ENCODE results near the gene ERAL1.

- no peak for TF ChIP-seq CTCF (conservative IDR thresholded peaks at IDR 0.05 in 1 of 2, IDR thresholded peaks at IDR 0.05 in 1 of 2; ENCODE audit: low read depth in 1 of 2, low read length in 2 of 2)
- no peak for TF ChIP-seq EZH2 (IDR thresholded peaks at IDR 0.05; ENCODE audit: low read length, missing control alignments)
Observed at GRCh38 chr17:28880572-28880945, 25.7 kb downstream of the ERAL1 start.

Measured in fibroblast of lung (primary cell).